ENCODE measurements around the gene MON1A. TPM values are rescaled to one million over a fixed set of nuclear protein-coding genes. Genes with fewer than 3 reads are reported as not detected.

MON1A gene
- polyA plus RNA-seq, 3 donors = 5.1 to 10.2 (median 9.7) TPM

DNA sequence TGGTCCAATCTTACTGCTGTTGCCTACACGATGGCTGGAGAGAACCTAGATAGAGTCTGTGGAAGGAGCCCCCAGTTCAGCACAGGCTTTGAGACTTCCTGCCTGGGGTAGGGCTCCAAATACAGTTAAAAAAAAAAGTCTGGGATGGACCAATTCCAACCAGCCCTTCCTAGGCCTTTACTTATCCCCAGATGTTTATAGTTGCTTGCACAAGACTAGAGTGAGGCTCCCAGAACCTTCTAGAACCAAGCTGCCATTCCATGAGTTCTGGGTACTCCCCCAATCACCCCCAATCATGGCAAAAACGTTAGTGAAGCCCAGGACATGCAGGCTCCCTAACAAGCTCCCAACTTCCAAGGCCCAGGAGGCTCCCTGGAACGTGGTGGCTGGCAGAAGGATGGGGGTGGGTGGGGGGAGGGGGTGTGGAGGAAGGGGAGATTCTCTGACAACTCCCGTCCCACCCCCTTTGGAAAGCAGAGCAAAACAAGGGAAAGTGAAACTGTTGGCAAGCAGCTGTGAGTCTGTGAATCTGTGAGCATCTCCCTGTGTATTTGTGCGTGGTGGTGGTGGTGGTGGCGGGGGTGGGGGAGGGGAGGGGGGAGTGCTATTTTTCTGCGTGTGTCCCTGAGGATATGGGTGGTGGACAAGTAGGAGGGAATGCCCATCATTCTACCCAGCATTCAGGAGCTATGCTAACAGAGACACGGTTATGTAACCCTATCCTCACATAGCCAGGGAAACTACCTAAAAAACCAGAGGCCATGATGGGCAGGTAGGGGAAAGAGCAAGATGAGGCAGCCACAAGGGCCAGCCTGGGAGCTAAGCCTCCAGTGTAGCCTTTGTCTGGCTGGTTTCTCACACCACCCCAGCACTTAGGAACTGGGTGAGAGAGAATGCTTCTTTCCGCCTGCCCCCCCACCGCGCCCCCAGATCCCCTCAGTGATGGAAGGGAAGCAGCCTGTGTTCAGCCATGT, 28.0 kb downstream of the MON1A start:
- no peak overlapping the region for H3K27ac ChIP-seq (ENCODE audit: low read depth, low read length)
- 58 to 70% (median 61%) methylated on average over 9 to 11 of the region's 11 CpGs for WGBS, 3 donors

DNA sequence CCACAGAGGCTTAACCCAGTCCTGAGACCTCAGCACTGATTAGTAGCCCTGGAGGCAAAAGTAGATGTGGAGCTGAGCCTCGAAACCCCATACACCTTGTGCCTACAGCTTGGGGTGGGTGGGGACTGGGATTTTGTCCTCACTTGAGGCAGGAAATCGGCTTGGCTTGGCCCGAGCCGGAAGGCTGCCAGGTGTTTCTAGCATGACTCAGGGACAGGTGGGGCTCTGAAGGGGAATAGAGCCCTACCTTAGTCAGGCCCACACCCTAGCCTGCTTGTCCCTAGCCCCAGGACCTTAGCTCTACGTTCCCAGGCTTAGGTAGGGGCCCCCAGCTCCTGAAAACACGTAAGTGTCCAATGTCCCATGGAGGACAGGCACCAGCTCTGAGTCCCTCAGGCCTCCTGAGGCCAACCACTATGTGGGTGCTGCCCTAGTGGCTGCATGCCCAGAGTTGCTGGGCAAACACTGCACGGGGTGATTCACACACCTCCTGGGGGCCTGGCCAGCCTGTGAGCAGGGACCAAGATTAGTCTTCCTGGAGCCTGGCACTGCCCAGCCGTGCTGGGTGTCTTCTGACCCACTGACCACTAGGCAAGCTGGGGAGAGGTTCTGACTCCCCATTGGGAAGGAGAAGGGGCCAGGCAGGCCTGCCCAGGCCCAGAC, 29.0 kb downstream of the MON1A start:
- H3K27ac ChIP-seq (ENCODE audit: low read depth, low read length) = no peak overlapping the region

DNA sequence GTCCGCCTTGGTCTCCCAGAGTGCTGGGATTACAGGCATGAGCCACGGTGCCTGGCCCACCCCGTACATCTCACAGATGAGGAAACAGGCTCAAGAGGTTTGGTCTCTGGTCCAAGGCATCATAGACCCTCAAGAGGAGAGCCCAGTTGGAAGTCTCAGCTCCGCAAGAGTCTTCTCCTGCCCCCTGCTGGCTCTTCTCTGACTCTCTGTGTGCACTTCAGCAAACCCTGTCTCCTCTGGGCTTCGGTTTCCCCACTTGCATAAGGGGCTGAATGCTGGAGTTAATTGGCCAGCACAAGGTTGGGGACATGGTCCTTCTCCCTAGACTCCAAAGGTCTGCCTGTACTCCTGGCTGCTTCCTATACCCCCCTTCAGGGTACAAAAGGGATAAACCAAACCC, 29.8 kb downstream of the MON1A start:
- H3K27ac ChIP-seq (ENCODE audit: low read depth, low read length) = no peak overlapping the region
- WGBS, 3 donors = 69 to 76% (median 72%) methylated on average over 5 of the region's 5 CpGs

More for the DNA sequence above, 29.0 kb downstream of the MON1A start:
- WGBS, 3 donors = 33 to 72% (median 71%) methylated on average over 8 of the region's 8 CpGs

DNA sequence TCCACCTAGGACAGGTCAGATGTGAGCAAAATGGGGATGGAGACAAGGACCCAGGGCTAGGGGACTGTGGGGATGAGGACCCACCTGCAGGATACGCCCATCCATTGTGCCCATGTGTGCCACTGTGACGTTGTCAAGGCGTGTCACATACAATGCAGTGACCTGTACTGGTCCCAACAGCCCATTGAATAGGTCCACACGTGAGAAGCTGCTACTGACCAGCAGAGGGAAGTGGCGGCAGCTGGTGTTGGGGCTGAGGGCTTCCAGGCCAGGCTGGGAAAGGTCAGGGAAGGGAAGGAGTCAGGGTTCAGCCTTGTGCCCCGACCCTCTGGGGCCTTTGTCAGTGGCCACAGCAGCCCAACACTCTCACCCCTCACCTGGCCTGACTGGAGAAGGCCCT, 30.6 kb downstream of the MON1A start:
- H3K27ac ChIP-seq (ENCODE audit: low read depth, low read length) = no peak overlapping the region
- WGBS, 3 donors = 79 to 83% (median 79%) methylated on average over 6 of the region's 6 CpGs

DNA sequence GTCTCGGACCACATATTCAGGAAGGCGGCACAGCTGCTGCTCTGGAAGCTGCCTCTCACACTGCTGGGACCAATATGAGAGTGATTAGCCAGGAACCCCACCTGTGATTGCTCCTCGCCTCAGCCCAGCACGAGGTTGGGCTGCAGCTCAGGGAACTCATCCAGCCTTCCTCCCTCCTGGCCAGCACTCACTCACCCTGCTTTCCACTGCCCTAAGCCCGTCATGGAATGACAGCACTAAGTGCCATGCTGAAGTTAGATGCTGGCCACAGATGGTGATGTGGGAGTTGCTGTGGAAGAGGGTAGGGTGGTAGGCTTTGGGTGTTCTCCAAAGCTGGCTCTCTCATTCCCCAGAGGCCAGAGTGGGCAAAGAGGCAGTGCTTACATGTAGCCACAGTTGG, 33.3 kb downstream of the MON1A start:
- no peak overlapping the region for H3K27ac ChIP-seq (ENCODE audit: low read depth, low read length)
- WGBS, 3 donors = 74 to 88% (median 82%) methylated on average over 5 of the region's 5 CpGs

DNA sequence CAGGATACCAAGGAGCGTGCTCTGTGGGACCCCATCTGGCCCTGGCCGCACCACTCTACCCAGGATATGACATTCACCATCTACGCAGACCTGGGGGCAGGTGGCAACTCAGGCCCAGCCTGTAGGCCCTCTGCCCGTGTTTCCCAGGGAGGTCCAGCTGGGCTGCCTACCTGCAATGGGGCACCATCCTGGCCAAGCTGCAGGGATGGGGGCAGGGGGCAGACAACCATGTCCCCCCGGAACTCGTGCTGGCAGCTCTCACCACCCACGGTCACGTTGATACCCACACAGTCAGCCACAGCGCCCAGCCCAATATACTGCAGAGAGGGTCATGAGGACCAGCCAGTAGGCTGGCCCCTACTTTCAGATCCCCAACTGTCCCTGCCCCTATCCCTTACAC, 33.8 kb downstream of the MON1A start:
- no peak overlapping the region for H3K27ac ChIP-seq (ENCODE audit: low read depth, low read length)

DNA sequence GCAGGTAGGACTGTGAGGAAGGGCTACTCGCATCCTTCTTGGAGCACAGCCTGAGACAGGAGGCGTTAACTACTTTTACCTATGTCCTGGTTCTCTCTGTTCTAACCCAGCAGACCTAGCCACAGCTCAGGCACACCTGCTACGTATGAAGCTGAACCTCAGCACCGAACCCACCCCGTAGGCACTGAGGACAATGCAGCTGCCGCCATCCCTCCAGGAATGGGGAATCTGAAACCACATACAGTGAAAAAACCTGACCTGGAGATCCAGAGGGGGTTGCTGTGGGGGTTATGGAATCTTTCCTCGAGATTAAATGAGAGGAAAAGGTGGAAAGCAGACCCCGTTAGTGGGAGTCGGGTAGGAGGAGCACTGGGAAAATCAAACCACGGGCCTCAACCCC, 40.3 kb downstream of the MON1A start:
- H3K27ac ChIP-seq (ENCODE audit: low read depth, low read length) = no peak overlapping the region
- WGBS, 3 donors = 78 to 80% (median 78%) methylated on average over 10 of the region's 10 CpGs

More for the DNA sequence above, 33.8 kb downstream of the MON1A start:
- WGBS, 3 donors = 91 to 96% (median 96%) methylated on average over 9 of the region's 9 CpGs

DNA sequence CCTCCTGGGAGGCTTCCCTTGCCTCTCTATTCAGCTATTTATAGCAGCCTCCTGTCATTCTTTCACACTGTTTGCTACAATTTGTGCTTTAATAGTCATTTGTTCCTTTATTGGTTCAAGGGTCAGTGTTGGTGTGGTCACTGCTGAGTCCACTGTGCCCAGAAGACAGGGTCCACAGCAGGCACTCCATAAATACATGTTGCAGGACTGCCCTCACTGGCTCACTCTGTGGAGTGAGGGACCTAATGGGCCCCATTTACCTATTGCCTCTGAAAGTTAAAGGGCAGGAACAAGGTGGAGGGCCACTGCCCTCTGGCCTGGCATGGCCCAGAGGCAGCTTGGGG, 42.7 kb downstream of the MON1A start:
- H3K27ac ChIP-seq (ENCODE audit: low read depth, low read length) = no peak overlapping the region

DNA sequence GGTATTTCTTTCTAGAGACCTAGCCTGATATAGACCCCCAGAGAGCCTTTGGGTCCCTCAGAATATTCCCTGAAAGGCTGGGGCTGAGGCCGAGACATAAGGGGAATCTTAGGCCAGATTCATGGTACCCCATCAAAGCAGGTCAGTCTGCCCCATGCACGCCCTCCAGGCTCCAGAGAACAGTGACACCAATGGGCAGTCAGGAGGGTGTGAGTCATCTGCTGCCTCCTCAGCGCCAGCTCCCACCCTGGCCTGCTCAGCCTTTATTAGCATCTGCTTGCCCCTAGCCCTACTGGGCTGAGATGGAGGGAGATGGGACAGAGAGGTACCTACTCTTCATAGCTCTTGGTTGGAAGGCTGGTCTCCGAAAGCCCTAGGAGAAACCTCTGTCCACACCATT, 45.6 kb downstream of the MON1A start:
- H3K27ac ChIP-seq (ENCODE audit: low read depth, low read length) = no peak overlapping the region
- WGBS, 3 donors = 86 to 97% (median 89%) methylated on average over 4 of the region's 4 CpGs

DNA sequence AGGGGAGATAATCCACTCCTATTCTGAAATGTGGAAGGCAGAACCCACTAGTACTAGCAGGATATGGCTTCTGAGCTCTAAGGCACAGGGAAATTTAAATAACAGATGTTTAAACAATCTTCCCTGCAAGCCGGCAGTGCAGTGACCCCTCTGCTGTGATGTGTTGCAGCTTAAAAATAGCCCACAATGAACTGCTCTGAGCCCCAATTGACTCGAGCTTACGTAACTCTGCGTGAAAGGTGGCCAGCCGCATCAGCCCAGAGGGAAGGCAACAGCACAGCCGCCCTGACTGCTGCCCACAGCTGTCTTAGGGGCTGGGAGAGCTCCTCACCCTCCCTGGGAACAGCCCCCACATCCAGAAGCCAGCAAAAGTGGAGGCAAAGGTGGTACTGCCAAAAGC, 47.4 kb downstream of the MON1A start:
- H3K27ac ChIP-seq (ENCODE audit: low read depth, low read length) = no peak overlapping the region
- 13 to 45% (median 17%) methylated on average over 6 of the region's 6 CpGs for WGBS, 3 donors

DNA sequence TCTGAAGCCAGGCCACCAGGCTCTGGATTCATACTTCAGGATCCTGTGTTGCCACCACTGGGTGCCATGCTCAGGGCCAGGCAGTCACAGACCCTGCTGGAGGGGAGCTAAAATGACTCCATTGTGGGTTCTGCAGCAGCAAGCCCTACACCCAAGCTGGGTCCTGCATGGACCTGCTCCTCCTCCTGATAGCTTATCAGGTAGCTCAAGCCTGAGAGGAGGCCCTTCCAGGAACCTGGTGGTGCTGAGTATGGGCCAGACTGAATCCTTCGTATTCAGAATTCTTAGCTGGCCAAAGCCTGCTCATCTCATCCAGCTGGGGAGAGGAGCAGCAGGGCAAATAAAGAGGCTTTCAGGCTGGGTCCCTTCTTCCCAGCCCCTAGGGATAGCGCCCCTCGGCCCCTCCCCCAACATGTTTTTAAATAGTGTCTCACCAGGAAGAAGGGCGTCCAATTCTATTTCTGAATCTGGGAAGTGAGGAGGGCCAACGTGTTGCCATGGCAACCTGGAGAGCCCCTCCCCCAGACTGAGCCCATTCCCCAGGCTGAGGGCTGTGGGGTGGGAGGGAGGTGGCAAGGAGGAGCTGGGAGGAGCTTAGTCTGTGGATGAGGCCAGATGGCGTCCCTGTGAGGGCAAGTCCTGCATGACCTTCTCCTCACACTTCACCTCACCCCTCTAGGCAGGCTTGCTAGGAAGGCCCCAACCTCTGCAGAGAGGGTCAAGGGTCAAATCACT, 48.9 kb downstream of the MON1A start:
- no peak overlapping the region for H3K27ac ChIP-seq (ENCODE audit: low read depth, low read length)

DNA sequence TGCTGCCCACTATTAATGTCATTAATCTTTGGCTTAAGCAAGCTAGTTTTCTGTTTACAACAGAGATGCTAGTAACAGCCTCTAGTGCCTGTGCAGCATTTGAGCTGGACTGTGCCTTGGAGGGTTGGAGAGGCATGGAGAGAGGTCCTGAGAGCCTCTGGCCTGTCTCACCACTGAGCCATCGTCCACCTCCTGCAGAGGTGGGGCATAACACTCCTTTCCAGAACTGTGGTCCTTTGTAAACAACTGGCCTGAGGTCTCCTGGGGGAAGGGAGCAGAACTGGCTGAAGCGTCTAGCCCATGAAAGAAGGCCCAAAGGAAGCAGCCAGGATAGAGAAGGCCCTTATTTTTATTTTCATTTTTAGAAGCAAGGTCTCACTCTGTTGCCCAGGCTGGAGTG, 49.9 kb downstream of the MON1A start:
- WGBS, 3 donors = 44 to 73% (median 71%) methylated on average over 2 of the region's 2 CpGs
- no peak overlapping the region for H3K27ac ChIP-seq (ENCODE audit: low read depth, low read length)

More for the DNA sequence above, 48.9 kb downstream of the MON1A start:
- WGBS, 3 donors = 46 to 49% (median 48%) methylated on average over 6 of the region's 6 CpGs

DNA sequence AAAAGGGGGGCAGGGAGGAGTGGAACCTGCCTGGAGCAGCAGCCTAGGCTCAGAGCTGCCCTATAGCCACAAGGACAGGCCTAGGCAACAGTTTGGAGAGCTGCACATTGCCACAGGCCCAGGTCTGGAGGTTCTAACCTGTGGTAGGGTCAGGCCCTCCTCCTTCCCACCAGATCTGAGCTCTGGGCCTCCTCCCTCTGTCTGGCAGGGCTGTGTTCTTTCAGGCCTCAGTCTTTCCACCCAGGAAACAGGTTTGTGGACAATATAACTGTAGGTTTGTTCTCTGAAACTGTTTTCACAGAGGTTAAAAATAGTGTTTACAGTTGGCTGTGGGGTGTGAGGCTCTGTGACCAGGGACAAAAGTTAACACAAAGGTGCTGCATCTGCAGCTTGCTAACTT, 50.9 kb downstream of the MON1A start:
- H3K27ac ChIP-seq (ENCODE audit: low read depth, low read length) = no peak overlapping the region

DNA sequence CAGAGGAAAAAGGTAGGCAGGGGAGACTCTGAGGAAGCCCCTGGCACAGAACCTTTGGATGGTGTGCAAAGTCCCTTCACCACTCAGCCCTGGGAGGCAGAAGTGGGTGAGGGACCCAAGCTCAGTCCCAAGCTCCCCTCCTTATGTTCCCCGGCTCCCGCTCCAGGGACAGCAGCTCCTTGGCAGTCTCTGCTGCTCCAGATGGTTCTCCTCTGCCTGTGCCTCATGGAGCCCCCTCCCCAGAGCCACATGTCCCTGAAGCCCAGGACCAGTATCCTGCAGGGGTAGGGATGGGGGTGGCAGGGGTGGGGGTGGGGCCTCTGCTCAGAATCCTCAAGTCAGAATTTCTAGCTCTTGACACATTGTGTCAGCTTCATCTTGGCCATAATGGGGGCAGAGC, 51.9 kb downstream of the MON1A start:
- 75 to 85% (median 76%) methylated on average over 2 of the region's 2 CpGs for WGBS, 3 donors
- no peak overlapping the region for H3K27ac ChIP-seq (ENCODE audit: low read depth, low read length)

DNA sequence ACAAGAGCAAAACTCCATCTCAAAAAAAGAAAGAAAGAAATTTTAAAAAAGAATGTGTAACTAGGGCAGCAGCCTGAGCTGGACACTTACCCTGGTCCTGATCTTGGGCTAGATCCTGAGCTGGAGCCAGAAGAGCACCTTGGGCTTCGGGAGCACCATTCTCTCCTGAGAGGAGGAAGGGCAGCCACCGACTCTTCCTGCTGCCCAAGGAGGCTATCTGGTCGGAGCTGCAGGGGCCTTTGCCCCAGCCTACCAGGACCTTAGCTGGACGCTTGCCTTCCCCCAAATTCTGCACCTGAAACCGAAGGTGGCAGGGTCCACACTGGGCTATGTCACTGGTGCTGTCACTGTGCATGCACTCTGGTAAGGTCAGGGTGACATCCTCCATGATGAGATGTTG, 53.0 kb downstream of the MON1A start:
- no peak overlapping the region for H3K27ac ChIP-seq (ENCODE audit: low read depth, low read length)
- 64 to 93% (median 85%) methylated on average over 5 of the region's 5 CpGs for WGBS, 3 donors

DNA sequence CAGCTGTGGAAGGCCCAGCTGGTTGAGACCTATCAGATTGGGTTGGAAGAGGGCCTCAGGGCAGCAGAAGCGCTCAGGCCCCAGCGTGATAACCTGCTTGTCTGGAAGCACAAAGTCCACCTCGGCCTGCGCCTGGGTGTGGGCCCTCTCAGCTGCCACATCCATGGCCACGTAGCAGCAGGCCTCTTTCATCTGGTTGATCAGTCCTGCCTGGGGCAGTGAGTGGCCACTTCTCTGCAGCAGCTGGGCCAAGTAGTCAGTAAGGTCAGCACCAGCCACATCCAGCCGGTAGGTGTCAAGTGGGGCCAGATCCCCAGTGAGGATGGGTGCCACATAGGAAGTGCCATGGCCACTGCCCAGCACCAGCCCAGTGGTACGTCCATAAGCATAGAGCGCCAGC, 56.0 kb downstream of the MON1A start:
- H3K27ac ChIP-seq (ENCODE audit: low read depth, low read length) = no peak overlapping the region
- 71 to 93% (median 93%) methylated on average over 8 of the region's 8 CpGs for WGBS, 3 donors

DNA sequence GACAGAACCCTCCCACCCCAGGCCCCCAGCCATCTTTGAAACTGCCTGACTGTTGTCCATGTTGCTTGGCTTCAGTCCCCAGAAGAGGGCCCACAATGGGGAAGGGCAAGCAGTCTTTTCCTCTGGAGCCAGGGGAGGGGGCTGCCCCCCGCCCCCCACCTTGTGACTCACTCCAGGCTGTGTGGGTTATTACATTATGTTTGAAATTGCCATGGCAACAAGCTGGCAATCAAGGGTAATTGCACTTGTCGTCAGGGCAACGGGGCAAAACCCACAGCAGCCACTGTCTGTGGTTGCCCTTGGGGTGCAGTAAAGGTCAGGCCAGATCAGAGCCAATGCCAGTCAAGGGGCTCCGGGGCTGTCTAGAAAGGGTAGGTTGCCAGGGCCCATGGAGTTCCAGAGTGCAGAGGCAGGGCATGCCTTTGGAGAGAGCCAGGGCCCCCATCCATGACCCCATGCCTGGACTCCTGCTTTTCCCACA, 56.8 kb downstream of the MON1A start:
- 55 to 73% (median 64%) methylated on average over 4 of the region's 4 CpGs for WGBS, 3 donors
- no peak overlapping the region for H3K27ac ChIP-seq (ENCODE audit: low read depth, low read length)

DNA sequence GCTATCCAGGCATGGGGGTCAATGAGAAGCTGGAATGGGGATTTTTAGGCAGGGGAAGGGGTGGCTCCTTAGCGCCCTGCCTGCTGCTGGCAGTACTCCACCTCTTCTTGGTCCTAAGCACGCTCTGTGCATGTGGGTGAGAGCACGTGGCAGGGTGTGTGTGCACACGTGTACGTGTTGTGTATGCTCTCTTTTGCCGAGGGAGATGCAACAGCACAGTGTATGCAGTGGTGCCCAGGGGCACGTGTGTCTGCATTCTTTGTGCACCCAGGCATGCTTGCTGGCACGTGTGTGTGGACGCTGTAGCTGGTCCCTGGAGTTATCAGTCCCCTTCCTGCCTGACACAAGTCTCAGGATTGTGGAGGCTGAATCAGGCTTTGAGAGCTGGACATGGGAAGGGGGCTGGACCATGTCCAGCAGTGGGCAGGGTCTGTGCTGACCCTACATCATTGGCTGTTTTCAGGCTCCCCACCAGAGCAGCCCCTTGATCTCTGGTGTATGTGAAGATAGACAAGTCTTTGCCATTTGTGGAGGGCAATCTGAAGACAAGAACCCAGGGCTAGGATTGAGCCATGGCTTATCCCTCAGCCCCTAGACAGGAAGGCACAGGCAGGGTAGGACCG, 58.0 kb downstream of the MON1A start:
- 75 to 78% (median 76%) methylated on average over 10 of the region's 10 CpGs for WGBS, 3 donors
- no peak overlapping the region for H3K27ac ChIP-seq (ENCODE audit: low read depth, low read length)
